IMR-90 (cell line): Measurements from ENCODE around the gene PALLD. TPM values are rescaled to one million over a fixed set of nuclear protein-coding genes. Genes with fewer than 3 reads are reported as not detected.

Source experiments
- ATAC-seq: fragments of 200-7000 bp; cut with Tn5 transposase; 2 replicates; pipeline ENCODE4 v1.9.1; 2020; ENCODE audit warnings: low read depth, mild to moderate bottlenecking, moderate library complexity
- BruUV-seq: library from RNA; stranded (reverse); fragments of 400-500 nt; replicated peaks from 2 replicates; lab custom pipeline; 2021; lab: Mats Ljungman, UMichigan
- CTCF ChIA-PET: fragments of 300-600 bp; formaldehyde crosslinking; extraction: SDS; loops from one replicate; lab custom pipeline; 2021; ENCODE audit warnings: antibody characterized with exemption; lab: Yijun Ruan, JAX
- POLR2A ChIA-PET: fragments of 300-600 bp; sonication (Branson Sonifier 250); formaldehyde crosslinking; loops from one replicate; lab custom pipeline; 2022; ENCODE audit warnings: antibody characterized with exemption; ENCODE audit not compliant: unreplicated experiment; lab: Charles Lee
- DNase-seq: peaks from one replicate; pipeline ENCODE4 v3.0.0; 2013
- H2AFZ ChIP-seq: replicated peaks from 2 replicates; pipeline ENCODE3; 2013; ENCODE audit warnings: low read length, mild to moderate bottlenecking; ENCODE audit not compliant: poor library complexity
- H2AK5ac ChIP-seq: 2 replicates; pipeline ENCODE4 v1.6.1; 2013; ENCODE audit warnings: low read depth, low read length, inconsistent platforms
- H2AK9ac ChIP-seq: replicated peaks from 2 replicates; pipeline ENCODE3; 2013; ENCODE audit warnings: mild to moderate bottlenecking, low read depth, low read length, moderate library complexity; ENCODE audit not compliant: poor library complexity
- H2BK120ac ChIP-seq: 2 replicates; pipeline ENCODE4 v1.6.1; 2013; ENCODE audit warnings: low read depth, low read length, inconsistent platforms
- H2BK15ac ChIP-seq: 3 replicates; pipeline ENCODE4 v1.6.1; 2013; ENCODE audit warnings: low read depth, low read length, inconsistent platforms
- H2BK20ac ChIP-seq: 2 replicates; pipeline ENCODE4 v1.6.1; 2013; ENCODE audit warnings: low read depth, mild to moderate bottlenecking, inconsistent platforms, low read length, moderate library complexity
- H2BK5ac ChIP-seq: 2 replicates; pipeline ENCODE4 v1.6.1; 2013; ENCODE audit warnings: mild to moderate bottlenecking, low read depth, low read length, inconsistent platforms; ENCODE audit not compliant: poor library complexity, severe bottlenecking
- H3K14ac ChIP-seq: replicated peaks from 2 replicates; pipeline ENCODE4 v1.6.1; 2013; ENCODE audit warnings: low read depth, low read length, inconsistent platforms
- H3K18ac ChIP-seq: 2 replicates; pipeline ENCODE4 v1.6.1; 2013; ENCODE audit warnings: low read depth, low read length, control low read depth
- H3K23ac ChIP-seq: 2 replicates; pipeline ENCODE4 v1.6.1; 2013; ENCODE audit warnings: low read depth, low read length, inconsistent platforms
- H3K27ac ChIP-seq: 2 replicates; pipeline ENCODE4 v1.5.1; 2013; ENCODE audit warnings: mild to moderate bottlenecking, control low read depth, low read length; ENCODE audit not compliant: insufficient read depth
- H3K27me3 ChIP-seq: 2 replicates; pipeline ENCODE4 v1.6.1; 2013; ENCODE audit warnings: low read length; ENCODE audit not compliant: control insufficient read depth, insufficient read depth
- H3K36me3 ChIP-seq: 2 replicates; pipeline ENCODE4 v1.6.1; 2013; ENCODE audit warnings: low read length, mixed read lengths; ENCODE audit not compliant: control insufficient read depth, insufficient read depth
- H3K4ac ChIP-seq: 2 replicates; pipeline ENCODE4 v1.6.1; 2013; ENCODE audit warnings: low read depth, low read length, inconsistent platforms
- H3K4me1 ChIP-seq: 2 replicates; pipeline ENCODE4 v1.6.1; 2013; ENCODE audit warnings: low read length, mixed read lengths; ENCODE audit not compliant: control insufficient read depth, insufficient read depth
- H3K4me2 ChIP-seq: 2 replicates; pipeline ENCODE4 v1.6.1; 2013; ENCODE audit warnings: low read depth, mild to moderate bottlenecking, control low read depth, low read length, moderate library complexity
- H3K4me3 ChIP-seq: 2 replicates; pipeline ENCODE4 v1.5.1; 2013; ENCODE audit warnings: low read depth, mild to moderate bottlenecking, control low read depth, low read length, moderate library complexity; ENCODE audit not compliant: insufficient read depth
- H3K56ac ChIP-seq: 2 replicates; pipeline ENCODE4 v1.6.1; 2013; ENCODE audit warnings: low read length, inconsistent platforms; ENCODE audit not compliant: insufficient read depth; ENCODE audit errors: extremely low read depth
- H3K79me1 ChIP-seq, 2 experiments: 2 replicates each; pipeline ENCODE4 v1.6.1; 2013; ENCODE audit warnings: low read length in 2 of 2, inconsistent platforms in 1 of 2, low read depth in 1 of 2
- H3K9ac ChIP-seq: 2 replicates; pipeline ENCODE4 v1.6.1; 2013; ENCODE audit warnings: low read depth, low read length, control low read depth
- H3K9me1 ChIP-seq: 2 replicates; pipeline ENCODE4 v1.6.1; 2013; ENCODE audit warnings: low read length, inconsistent platforms; ENCODE audit not compliant: insufficient read depth
- H3K9me3 ChIP-seq: 2 replicates; pipeline ENCODE4 v1.6.1; 2013; ENCODE audit warnings: low read length; ENCODE audit not compliant: control insufficient read depth, insufficient read depth
- H4K20me1 ChIP-seq: 2 replicates; pipeline ENCODE4 v1.6.1; 2013; ENCODE audit warnings: low read length, inconsistent platforms; ENCODE audit not compliant: insufficient read depth
- H4K5ac ChIP-seq: 2 replicates; pipeline ENCODE4 v1.6.1; 2013; ENCODE audit warnings: mild to moderate bottlenecking, low read depth, low read length, control low read depth
- H4K8ac ChIP-seq, 2 experiments: 2 replicates each; pipeline ENCODE4 v1.6.1; 2013; ENCODE audit warnings: low read depth in 2 of 2, low read length in 2 of 2, control low read depth in 1 of 2, inconsistent platforms in 1 of 2
- H4K91ac ChIP-seq: 2 replicates; pipeline ENCODE4 v1.6.1; 2013; ENCODE audit warnings: low read depth, low read length, inconsistent platforms; ENCODE audit not compliant: insufficient read depth
- BHLHE40 ChIP-seq: fragments of 150-350 bp; IDR thresholded peaks from 2 replicates; pipeline ENCODE4 v1.6.1; 2016; ENCODE audit warnings: mild to moderate bottlenecking, low read depth, low read length
- CEBPB ChIP-seq: IDR thresholded peaks from 2 replicates; pipeline ENCODE4 v1.6.1; 2012; ENCODE audit warnings: low read depth, low read length, improper control_type of control experiment
- CHD1 ChIP-seq: IDR thresholded peaks from 2 replicates; pipeline ENCODE4 v1.6.1; 2012; ENCODE audit warnings: low read depth, low read length, improper control_type of control experiment
- FOS ChIP-seq: fragments of 150-350 bp; IDR thresholded peaks from 2 replicates; pipeline ENCODE4 v1.6.1; 2016; ENCODE audit warnings: low read depth, low read length
- MAFK ChIP-seq: IDR thresholded peaks from 2 replicates; pipeline ENCODE4 v1.6.1; 2012; ENCODE audit warnings: low read depth, low read length, improper control_type of control experiment
- MAZ ChIP-seq: IDR thresholded peaks from 2 replicates; pipeline ENCODE4 v1.6.1; 2012; ENCODE audit warnings: low read depth, mild to moderate bottlenecking, low read length, improper control_type of control experiment, moderate library complexity, borderline replicate concordance
- MXI1 ChIP-seq: IDR thresholded peaks from 2 replicates; pipeline ENCODE4 v1.6.1; 2012; ENCODE audit warnings: low read depth, mild to moderate bottlenecking, low read length, moderate library complexity, borderline replicate concordance
- NFE2L2 ChIP-seq: fragments of 150-350 bp; IDR thresholded peaks from 2 replicates; pipeline ENCODE4 v1.6.1; 2016; ENCODE audit warnings: low read depth, mild to moderate bottlenecking, low read length
- POLR2A ChIP-seq: IDR thresholded peaks from 2 replicates; pipeline ENCODE4 v1.6.1; 2012; ENCODE audit warnings: mild to moderate bottlenecking, low read depth, low read length
- RAD21 ChIP-seq: IDR thresholded peaks from 2 replicates; pipeline ENCODE4 v1.6.1; 2012; ENCODE audit warnings: low read length, improper control_type of control experiment
- RCOR1 ChIP-seq: IDR thresholded peaks from 2 replicates; pipeline ENCODE4 v1.6.1; 2012; ENCODE audit warnings: mild to moderate bottlenecking, low read length, improper control_type of control experiment; ENCODE audit not compliant: insufficient replicate concordance
- RFX5 ChIP-seq: IDR thresholded peaks from 2 replicates; pipeline ENCODE4 v1.8.0; 2012; ENCODE audit warnings: low read depth, mild to moderate bottlenecking, low read length, moderate library complexity
- SMC3 ChIP-seq: fragments of 150-350 bp; IDR thresholded peaks from 2 replicates; pipeline ENCODE4 v1.6.1; 2016; ENCODE audit warnings: low read depth, mild to moderate bottlenecking, antibody characterized with exemption, low read length, moderate library complexity
- WGBS, 2 experiments: methylation state at CpG; one replicate each; pipeline versions ENCODE4 v1.1.5 to v1.1.7; 2013; ENCODE audit warnings: missing lambda C conversion rate in 2 of 2; ENCODE audit not compliant: insufficient read length in 1 of 2; ENCODE audit errors: extremely low coverage in 2 of 2; 5-methylcytosine and 5-hydroxymethylcytosine counted together
- dilution Hi-C: fragments of 300-500 bp; cut with HindIII; formaldehyde crosslinking; loops from one replicate; pipeline ENCODE4 v1.14.3; 2018; ENCODE audit warnings: low sequenced_read_pairs; ENCODE audit not compliant: unreplicated experiment
- in situ Hi-C: fragments of 300-500 bp; cut with MboI; formaldehyde crosslinking; loops from 3 replicates; pipeline ENCODE4 v1.14.3; 2019; ENCODE audit warnings: low sequenced_read_pairs, inconsistent platforms, mixed read lengths
- intact Hi-C: fragments of 100-400 bp; cut with micrococcal nuclease; formaldehyde crosslinking; loops from 2 replicates; pipeline ENCODE4 v1.10.0; 2022
- polyA plus RNA-seq, 3 experiments: library from polyadenylated mRNA; depleted of rRNA; stranded (reverse); fragments of >200 nt; gene quantifications; 2 replicates each; pipeline ENCODE4 v1.2.3, GENCODE V29; 2012; ENCODE audit warnings: low replicate concordance in 1 of 3
- total RNA-seq: library from RNA; depleted of rRNA; stranded (reverse); fragments of >200 nt; gene quantifications from 2 replicates; pipeline ENCODE4 v1.2.3, GENCODE V29; 2012
- TF ChIP-seq, protein P1 (sequence below): fragments of 150-350 bp; IDR thresholded peaks from 2 replicates; pipeline ENCODE4 v1.6.1; 2017; ENCODE audit warnings: mild to moderate bottlenecking, antibody characterized with exemption, low read length, low read depth
- TF ChIP-seq, protein P2 (sequence below): conservative IDR thresholded peaks from 2 replicates; pipeline ENCODE4 v1.5.1; 2012; ENCODE audit warnings: mild to moderate bottlenecking, low read depth, low read length, improper control_type of control experiment
- TF ChIP-seq, protein P3 (sequence below): fragments of 150-350 bp; IDR thresholded peaks from 2 replicates; pipeline ENCODE4 v1.6.1; 2016; ENCODE audit warnings: low read depth, mild to moderate bottlenecking, low read length, moderate library complexity, borderline replicate concordance

PALLD gene
- total and polyA plus RNA-seq, 2 of the 4 experiments (the other 2 are of a cell fraction) = 91.0 to 91.9 TPM

DNA sequence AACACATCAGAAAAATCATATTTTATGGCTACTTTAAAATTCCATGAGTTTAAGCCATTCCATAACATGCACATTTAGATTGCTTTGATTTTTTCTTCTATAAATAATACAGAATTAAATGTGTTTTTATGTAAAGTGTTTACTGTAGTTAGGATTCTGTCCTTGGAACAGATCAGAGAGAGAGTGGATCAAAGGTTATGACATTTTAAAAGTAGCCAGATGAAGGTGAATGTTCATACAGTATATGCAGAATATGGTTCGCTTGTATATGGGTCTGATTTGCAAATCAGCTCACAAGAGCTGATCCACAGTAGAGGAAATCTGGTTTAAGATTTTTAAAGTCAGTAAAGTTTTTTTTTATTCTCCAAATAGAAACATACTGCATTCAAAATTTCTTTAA is 7.2 kb upstream of the PALLD start:
- dilution Hi-C loops = no loop called here
- BruUV-seq = no TSS peak
- no peak overlapping the region for H2BK20ac ChIP-seq

More for the DNA sequence above, 7.2 kb upstream of the PALLD start:
- H3K79me1 ChIP-seq = no peaks in the 10 kb centered on the region
- no peak overlapping the region for H3K23ac ChIP-seq
- H3K27me3 ChIP-seq = no peaks in the 10 kb centered on the region
- in situ Hi-C loops (no loop called here), intact Hi-C loops (loop anchor here (10.0 kb wide), 1 partner anchor 305 kb away; no protein-coding TSS in a partner anchor)
- no peak overlapping the region for H2BK15ac ChIP-seq
- CTCF ChIA-PET = no interaction called here
- H2AK5ac ChIP-seq = no peak overlapping the region
- no peaks in the 10 kb centered on the region for H3K36me3 ChIP-seq
- no peaks in the 10 kb centered on the region for H4K20me1 ChIP-seq
- H2BK120ac ChIP-seq = no peak overlapping the region
- WGBS, 2 experiments = no CpG with 5 or more reads among the region's 1 CpG
- no peak for ATAC-seq
- peaks cover 12% of the 10 kb centered on the region for H3K4me1 ChIP-seq
- H3K14ac ChIP-seq = no peak overlapping the region
- DNase-seq = no peak
- no peak overlapping the region for H3K4me2 ChIP-seq
- H2AK9ac ChIP-seq = no peak overlapping the region
- H3K4ac ChIP-seq = no peak overlapping the region
- H2AFZ ChIP-seq = no peak overlapping the region
- H3K27ac ChIP-seq = no peak overlapping the region
- H2BK5ac ChIP-seq = no peak overlapping the region
- no peak overlapping the region for H3K4me3 ChIP-seq
- H3K9me3 ChIP-seq = no peaks in the 10 kb centered on the region
- no peak overlapping the region for H4K5ac ChIP-seq
- POLR2A ChIA-PET = no interaction called here
- TF ChIP-seq RFX5 (no peak), RAD21 (no peak), NFE2L2 (no peak), BHLHE40 (no peak), FOS (no peak), CHD1 (no peak), MXI1 (no peak), RCOR1 (no peak), MAFK (no peak), SMC3 (no peak), MAZ (no peak), CEBPB (no peak), POLR2A (no peak)
- TF ChIP-seq, protein P1, sequence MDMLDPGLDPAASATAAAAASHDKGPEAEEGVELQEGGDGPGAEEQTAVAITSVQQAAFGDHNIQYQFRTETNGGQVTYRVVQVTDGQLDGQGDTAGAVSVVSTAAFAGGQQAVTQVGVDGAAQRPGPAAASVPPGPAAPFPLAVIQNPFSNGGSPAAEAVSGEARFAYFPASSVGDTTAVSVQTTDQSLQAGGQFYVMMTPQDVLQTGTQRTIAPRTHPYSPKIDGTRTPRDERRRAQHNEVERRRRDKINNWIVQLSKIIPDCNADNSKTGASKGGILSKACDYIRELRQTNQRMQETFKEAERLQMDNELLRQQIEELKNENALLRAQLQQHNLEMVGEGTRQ = no peak
- TF ChIP-seq, protein P2, sequence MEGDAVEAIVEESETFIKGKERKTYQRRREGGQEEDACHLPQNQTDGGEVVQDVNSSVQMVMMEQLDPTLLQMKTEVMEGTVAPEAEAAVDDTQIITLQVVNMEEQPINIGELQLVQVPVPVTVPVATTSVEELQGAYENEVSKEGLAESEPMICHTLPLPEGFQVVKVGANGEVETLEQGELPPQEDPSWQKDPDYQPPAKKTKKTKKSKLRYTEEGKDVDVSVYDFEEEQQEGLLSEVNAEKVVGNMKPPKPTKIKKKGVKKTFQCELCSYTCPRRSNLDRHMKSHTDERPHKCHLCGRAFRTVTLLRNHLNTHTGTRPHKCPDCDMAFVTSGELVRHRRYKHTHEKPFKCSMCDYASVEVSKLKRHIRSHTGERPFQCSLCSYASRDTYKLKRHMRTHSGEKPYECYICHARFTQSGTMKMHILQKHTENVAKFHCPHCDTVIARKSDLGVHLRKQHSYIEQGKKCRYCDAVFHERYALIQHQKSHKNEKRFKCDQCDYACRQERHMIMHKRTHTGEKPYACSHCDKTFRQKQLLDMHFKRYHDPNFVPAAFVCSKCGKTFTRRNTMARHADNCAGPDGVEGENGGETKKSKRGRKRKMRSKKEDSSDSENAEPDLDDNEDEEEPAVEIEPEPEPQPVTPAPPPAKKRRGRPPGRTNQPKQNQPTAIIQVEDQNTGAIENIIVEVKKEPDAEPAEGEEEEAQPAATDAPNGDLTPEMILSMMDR = no peak
- TF ChIP-seq, protein P3, sequence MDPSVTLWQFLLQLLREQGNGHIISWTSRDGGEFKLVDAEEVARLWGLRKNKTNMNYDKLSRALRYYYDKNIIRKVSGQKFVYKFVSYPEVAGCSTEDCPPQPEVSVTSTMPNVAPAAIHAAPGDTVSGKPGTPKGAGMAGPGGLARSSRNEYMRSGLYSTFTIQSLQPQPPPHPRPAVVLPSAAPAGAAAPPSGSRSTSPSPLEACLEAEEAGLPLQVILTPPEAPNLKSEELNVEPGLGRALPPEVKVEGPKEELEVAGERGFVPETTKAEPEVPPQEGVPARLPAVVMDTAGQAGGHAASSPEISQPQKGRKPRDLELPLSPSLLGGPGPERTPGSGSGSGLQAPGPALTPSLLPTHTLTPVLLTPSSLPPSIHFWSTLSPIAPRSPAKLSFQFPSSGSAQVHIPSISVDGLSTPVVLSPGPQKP = no peak
- no peak overlapping the region for H4K8ac ChIP-seq
- H3K56ac ChIP-seq = no peak overlapping the region
- H3K9ac ChIP-seq = no peak overlapping the region
- H4K91ac ChIP-seq = no peak overlapping the region
- H3K9me1 ChIP-seq = peaks cover 14% of the 10 kb centered on the region
- H3K18ac ChIP-seq = no peak overlapping the region
